ENCODE measurements around the gene GABRP.
A peak's percentile ranks its signal among the peaks of the same experiment; 100 is the strongest.

GABRP gene

DNA sequence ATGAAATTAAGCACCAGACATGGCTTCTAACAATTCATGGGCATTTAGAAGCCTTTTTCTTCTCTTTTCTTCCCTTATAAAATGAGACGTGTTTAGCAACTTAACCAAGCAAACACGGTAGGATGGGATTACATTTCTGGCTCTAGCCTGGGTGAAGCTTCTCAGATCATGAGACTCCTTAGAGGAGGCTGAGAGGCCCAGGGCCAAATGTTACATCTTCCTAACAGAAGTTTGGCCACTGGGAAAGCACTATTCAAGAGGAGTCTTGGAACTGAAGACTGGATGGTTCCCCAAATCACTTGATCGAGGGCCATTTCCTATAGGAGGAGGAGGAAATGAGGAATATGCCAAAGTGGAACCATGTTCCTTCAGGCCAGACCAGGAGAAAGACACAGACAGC, 1.9 kb downstream of the GABRP start:
- TF ChIP-seq, protein P1, sequence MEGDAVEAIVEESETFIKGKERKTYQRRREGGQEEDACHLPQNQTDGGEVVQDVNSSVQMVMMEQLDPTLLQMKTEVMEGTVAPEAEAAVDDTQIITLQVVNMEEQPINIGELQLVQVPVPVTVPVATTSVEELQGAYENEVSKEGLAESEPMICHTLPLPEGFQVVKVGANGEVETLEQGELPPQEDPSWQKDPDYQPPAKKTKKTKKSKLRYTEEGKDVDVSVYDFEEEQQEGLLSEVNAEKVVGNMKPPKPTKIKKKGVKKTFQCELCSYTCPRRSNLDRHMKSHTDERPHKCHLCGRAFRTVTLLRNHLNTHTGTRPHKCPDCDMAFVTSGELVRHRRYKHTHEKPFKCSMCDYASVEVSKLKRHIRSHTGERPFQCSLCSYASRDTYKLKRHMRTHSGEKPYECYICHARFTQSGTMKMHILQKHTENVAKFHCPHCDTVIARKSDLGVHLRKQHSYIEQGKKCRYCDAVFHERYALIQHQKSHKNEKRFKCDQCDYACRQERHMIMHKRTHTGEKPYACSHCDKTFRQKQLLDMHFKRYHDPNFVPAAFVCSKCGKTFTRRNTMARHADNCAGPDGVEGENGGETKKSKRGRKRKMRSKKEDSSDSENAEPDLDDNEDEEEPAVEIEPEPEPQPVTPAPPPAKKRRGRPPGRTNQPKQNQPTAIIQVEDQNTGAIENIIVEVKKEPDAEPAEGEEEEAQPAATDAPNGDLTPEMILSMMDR (IDR thresholded peaks at IDR 0.05; ENCODE audit: insufficient read depth, missing control alignments) = no peak
- FAIRE-seq = no peak
- no peak for DNase-seq (ENCODE audit: insufficient read length, low spot score)

DNA sequence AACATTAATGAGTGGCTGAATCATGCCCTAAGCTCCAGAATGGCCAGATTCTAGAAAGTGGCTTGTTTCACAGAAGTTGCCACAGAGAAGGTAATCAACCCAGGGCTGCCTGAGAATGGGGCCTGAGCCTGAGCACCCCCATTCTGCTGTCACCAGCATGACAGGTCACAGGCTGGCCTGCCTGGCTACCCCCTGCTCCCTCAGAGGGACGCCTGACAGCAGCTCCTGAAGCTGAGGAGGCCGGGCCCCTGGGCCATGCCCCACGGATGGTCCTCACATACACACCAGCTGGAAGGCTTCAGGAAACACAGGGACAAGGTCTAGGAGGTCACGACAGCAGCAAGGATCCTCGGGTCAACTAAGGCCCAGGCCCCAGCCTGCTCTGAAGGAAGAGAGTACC, 3.7 kb downstream of the GABRP start:
- DNase-seq (ENCODE audit: insufficient read length, low spot score) = no peak
- no peak for FAIRE-seq
- TF ChIP-seq, protein P1 (IDR thresholded peaks at IDR 0.05; ENCODE audit: insufficient read depth, missing control alignments) = no peak

DNA sequence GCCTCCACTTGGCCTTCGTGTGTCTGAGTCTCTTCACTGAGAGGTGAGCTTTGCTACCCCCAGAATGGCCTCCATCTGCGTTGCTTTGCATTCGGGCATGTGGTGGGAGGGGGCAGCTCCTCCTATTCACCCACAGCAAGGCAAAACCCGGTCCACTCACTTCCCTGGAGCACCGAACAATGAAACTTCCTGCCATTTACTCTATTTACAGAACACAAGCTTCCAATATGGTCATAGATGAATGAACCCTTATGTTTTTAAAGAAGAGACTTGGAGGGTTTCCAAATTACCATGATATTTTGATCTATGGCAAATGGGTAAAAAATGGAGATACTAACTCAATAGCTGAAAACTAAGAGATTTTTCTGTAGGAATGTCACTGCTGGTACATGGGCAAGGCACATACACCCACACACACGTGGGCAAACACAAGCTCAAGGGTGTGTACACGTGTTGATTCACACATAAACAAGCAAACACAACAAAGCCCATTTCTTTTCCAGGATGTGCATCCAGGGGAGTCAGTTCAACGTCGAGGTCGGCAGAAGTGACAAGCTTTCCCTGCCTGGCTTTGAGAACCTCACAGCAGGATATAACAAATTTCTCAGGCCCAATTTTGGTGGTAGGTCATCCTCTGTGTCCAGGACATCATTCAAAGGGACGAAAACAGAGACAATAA, 5.2 kb downstream of the GABRP start:
- TF ChIP-seq, protein P1 (IDR thresholded peaks at IDR 0.05; ENCODE audit: insufficient read depth, missing control alignments) = no peak
- FAIRE-seq (no peak), DNase-seq (ENCODE audit: insufficient read length, low spot score) (no peak)

DNA sequence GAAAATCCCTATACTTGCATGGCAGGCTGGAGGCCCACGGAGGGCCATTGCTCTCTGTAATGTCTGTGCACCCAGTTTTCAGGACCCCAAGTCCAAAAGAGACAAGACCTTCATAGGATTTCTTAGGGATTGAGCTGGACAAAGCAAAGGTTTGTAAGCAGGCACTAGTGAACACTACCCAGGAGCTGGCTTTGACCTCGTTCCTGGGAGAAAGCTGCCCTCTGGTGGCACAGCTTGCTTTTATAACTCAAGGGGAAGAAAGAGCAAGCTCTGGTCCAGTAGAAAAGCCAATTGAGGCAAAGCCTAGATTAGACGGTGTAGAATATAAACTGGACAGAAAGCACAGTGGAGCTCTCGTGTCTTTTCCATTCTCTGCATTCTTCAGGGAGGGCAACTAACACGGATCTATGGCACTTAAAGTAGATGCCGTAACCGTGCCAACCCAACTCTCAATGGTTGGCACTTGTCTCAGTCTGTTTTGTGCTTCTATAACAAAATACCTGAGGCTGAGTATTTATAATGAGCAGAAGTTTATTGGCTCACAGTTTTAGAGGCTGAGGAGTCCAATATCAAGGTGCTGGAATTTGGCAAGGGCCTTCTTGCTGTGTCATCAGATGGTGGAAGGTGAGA, 7.9 kb downstream of the GABRP start:
- TF ChIP-seq, protein P1 (IDR thresholded peaks at IDR 0.05; ENCODE audit: insufficient read depth, missing control alignments) = peak; percentile 79
- DNase-seq (ENCODE audit: insufficient read length, low spot score) (no peak), FAIRE-seq (no peak)

DNA sequence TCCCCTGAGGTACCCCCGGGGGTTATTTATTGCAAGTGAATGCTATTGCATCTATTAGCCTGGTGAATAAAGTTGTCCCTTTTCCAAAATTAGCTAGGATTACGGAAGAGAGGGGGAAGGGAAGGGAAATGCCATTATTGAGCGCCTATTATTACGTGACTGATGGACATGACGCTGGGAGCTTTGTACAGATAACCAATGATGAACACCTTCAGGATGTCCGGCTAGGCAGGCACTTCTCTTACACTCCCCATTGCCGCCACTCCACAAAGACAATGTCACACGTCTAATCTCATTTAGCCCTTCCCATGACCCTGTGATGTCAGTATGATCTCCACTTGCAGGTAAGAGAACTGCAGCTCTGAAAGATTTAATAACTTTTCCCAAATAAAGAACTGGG, 9.4 kb downstream of the GABRP start:
- DNase-seq (ENCODE audit: insufficient read length, low spot score) (no peak), FAIRE-seq (no peak)
- TF ChIP-seq, protein P1 (IDR thresholded peaks at IDR 0.05; ENCODE audit: insufficient read depth, missing control alignments) = no peak

DNA sequence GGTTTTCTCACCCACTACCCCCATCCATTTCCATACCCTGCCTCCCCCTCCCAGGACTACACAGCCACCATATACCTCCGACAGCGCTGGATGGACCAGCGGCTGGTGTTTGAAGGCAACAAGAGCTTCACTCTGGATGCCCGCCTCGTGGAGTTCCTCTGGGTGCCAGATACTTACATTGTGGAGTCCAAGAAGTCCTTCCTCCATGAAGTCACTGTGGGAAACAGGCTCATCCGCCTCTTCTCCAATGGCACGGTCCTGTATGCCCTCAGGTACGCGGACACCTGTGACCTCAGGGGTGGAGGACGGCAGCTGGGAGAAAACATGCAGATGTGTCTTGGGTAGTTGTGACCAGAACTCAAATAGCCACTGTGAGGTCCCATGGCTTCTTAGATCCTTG, 11.6 kb downstream of the GABRP start:
- TF ChIP-seq, protein P1 (IDR thresholded peaks at IDR 0.05; ENCODE audit: insufficient read depth, missing control alignments) = no peak
- no peak for DNase-seq (ENCODE audit: insufficient read length, low spot score)
- no peak for FAIRE-seq

DNA sequence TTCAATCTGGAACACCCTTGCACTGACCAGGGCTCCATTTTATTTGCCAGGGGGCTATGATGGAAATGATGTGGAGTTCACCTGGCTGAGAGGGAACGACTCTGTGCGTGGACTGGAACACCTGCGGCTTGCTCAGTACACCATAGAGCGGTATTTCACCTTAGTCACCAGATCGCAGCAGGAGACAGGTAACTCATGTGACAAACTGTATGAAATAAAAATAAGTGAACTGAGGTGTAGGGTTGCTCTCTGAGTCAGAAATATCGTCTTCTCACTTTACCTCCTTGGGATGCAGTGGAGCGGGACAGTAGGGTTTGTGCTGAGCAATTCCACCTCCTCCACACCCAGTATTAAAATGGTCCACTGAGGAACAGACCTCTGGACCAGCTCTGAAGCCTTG, 22.1 kb downstream of the GABRP start:
- FAIRE-seq = no peak

More for the DNA sequence above, 22.1 kb downstream of the GABRP start:
- TF ChIP-seq, protein P1 (IDR thresholded peaks at IDR 0.05; ENCODE audit: insufficient read depth, missing control alignments) = no peak
- DNase-seq (ENCODE audit: insufficient read length, low spot score) = no peak
